IMR-90 (cell line): Measurements from ENCODE around the gene TXLNA. TPM values are rescaled to one million over a fixed set of nuclear protein-coding genes. Genes with fewer than 3 reads are reported as not detected.

Source experiments
- ATAC-seq: fragments of 200-7000 bp; cut with Tn5 transposase; 2 replicates; pipeline ENCODE4 v1.9.1; 2020; ENCODE audit warnings: low read depth, mild to moderate bottlenecking, moderate library complexity
- BruUV-seq: library from RNA; stranded (reverse); fragments of 400-500 nt; replicated peaks from 2 replicates; lab custom pipeline; 2021; lab: Mats Ljungman, UMichigan
- CTCF ChIA-PET: fragments of 300-600 bp; formaldehyde crosslinking; extraction: SDS; loops from one replicate; lab custom pipeline; 2021; ENCODE audit warnings: antibody characterized with exemption; lab: Yijun Ruan, JAX
- POLR2A ChIA-PET: fragments of 300-600 bp; sonication (Branson Sonifier 250); formaldehyde crosslinking; loops from one replicate; lab custom pipeline; 2022; ENCODE audit warnings: antibody characterized with exemption; ENCODE audit not compliant: unreplicated experiment; lab: Charles Lee
- DNase-seq: peaks from one replicate; pipeline ENCODE4 v3.0.0; 2013
- H2AFZ ChIP-seq: replicated peaks from 2 replicates; pipeline ENCODE3; 2013; ENCODE audit warnings: low read length, mild to moderate bottlenecking; ENCODE audit not compliant: poor library complexity
- H2AK5ac ChIP-seq: 2 replicates; pipeline ENCODE4 v1.6.1; 2013; ENCODE audit warnings: low read depth, low read length, inconsistent platforms
- H2AK9ac ChIP-seq: replicated peaks from 2 replicates; pipeline ENCODE3; 2013; ENCODE audit warnings: mild to moderate bottlenecking, low read depth, low read length, moderate library complexity; ENCODE audit not compliant: poor library complexity
- H2BK120ac ChIP-seq: 2 replicates; pipeline ENCODE4 v1.6.1; 2013; ENCODE audit warnings: low read depth, low read length, inconsistent platforms
- H2BK15ac ChIP-seq: 3 replicates; pipeline ENCODE4 v1.6.1; 2013; ENCODE audit warnings: low read depth, low read length, inconsistent platforms
- H2BK20ac ChIP-seq: 2 replicates; pipeline ENCODE4 v1.6.1; 2013; ENCODE audit warnings: low read depth, mild to moderate bottlenecking, inconsistent platforms, low read length, moderate library complexity
- H2BK5ac ChIP-seq: 2 replicates; pipeline ENCODE4 v1.6.1; 2013; ENCODE audit warnings: mild to moderate bottlenecking, low read depth, low read length, inconsistent platforms; ENCODE audit not compliant: poor library complexity, severe bottlenecking
- H3K14ac ChIP-seq: replicated peaks from 2 replicates; pipeline ENCODE4 v1.6.1; 2013; ENCODE audit warnings: low read depth, low read length, inconsistent platforms
- H3K18ac ChIP-seq: 2 replicates; pipeline ENCODE4 v1.6.1; 2013; ENCODE audit warnings: low read depth, low read length, control low read depth
- H3K23ac ChIP-seq: 2 replicates; pipeline ENCODE4 v1.6.1; 2013; ENCODE audit warnings: low read depth, low read length, inconsistent platforms
- H3K27ac ChIP-seq: 2 replicates; pipeline ENCODE4 v1.5.1; 2013; ENCODE audit warnings: mild to moderate bottlenecking, control low read depth, low read length; ENCODE audit not compliant: insufficient read depth
- H3K27me3 ChIP-seq: 2 replicates; pipeline ENCODE4 v1.6.1; 2013; ENCODE audit warnings: low read length; ENCODE audit not compliant: control insufficient read depth, insufficient read depth
- H3K36me3 ChIP-seq: 2 replicates; pipeline ENCODE4 v1.6.1; 2013; ENCODE audit warnings: low read length, mixed read lengths; ENCODE audit not compliant: control insufficient read depth, insufficient read depth
- H3K4ac ChIP-seq: 2 replicates; pipeline ENCODE4 v1.6.1; 2013; ENCODE audit warnings: low read depth, low read length, inconsistent platforms
- H3K4me1 ChIP-seq: 2 replicates; pipeline ENCODE4 v1.6.1; 2013; ENCODE audit warnings: low read length, mixed read lengths; ENCODE audit not compliant: control insufficient read depth, insufficient read depth
- H3K4me2 ChIP-seq: 2 replicates; pipeline ENCODE4 v1.6.1; 2013; ENCODE audit warnings: low read depth, mild to moderate bottlenecking, control low read depth, low read length, moderate library complexity
- H3K4me3 ChIP-seq: 2 replicates; pipeline ENCODE4 v1.5.1; 2013; ENCODE audit warnings: low read depth, mild to moderate bottlenecking, control low read depth, low read length, moderate library complexity; ENCODE audit not compliant: insufficient read depth
- H3K56ac ChIP-seq: 2 replicates; pipeline ENCODE4 v1.6.1; 2013; ENCODE audit warnings: low read length, inconsistent platforms; ENCODE audit not compliant: insufficient read depth; ENCODE audit errors: extremely low read depth
- H3K79me1 ChIP-seq, 2 experiments: 2 replicates each; pipeline ENCODE4 v1.6.1; 2013; ENCODE audit warnings: low read length in 2 of 2, inconsistent platforms in 1 of 2, low read depth in 1 of 2
- H3K9ac ChIP-seq: 2 replicates; pipeline ENCODE4 v1.6.1; 2013; ENCODE audit warnings: low read depth, low read length, control low read depth
- H3K9me1 ChIP-seq: 2 replicates; pipeline ENCODE4 v1.6.1; 2013; ENCODE audit warnings: low read length, inconsistent platforms; ENCODE audit not compliant: insufficient read depth
- H3K9me3 ChIP-seq: 2 replicates; pipeline ENCODE4 v1.6.1; 2013; ENCODE audit warnings: low read length; ENCODE audit not compliant: control insufficient read depth, insufficient read depth
- H4K20me1 ChIP-seq: 2 replicates; pipeline ENCODE4 v1.6.1; 2013; ENCODE audit warnings: low read length, inconsistent platforms; ENCODE audit not compliant: insufficient read depth
- H4K5ac ChIP-seq: 2 replicates; pipeline ENCODE4 v1.6.1; 2013; ENCODE audit warnings: mild to moderate bottlenecking, low read depth, low read length, control low read depth
- H4K8ac ChIP-seq, 2 experiments: 2 replicates each; pipeline ENCODE4 v1.6.1; 2013; ENCODE audit warnings: low read depth in 2 of 2, low read length in 2 of 2, control low read depth in 1 of 2, inconsistent platforms in 1 of 2
- H4K91ac ChIP-seq: 2 replicates; pipeline ENCODE4 v1.6.1; 2013; ENCODE audit warnings: low read depth, low read length, inconsistent platforms; ENCODE audit not compliant: insufficient read depth
- BHLHE40 ChIP-seq: fragments of 150-350 bp; IDR thresholded peaks from 2 replicates; pipeline ENCODE4 v1.6.1; 2016; ENCODE audit warnings: mild to moderate bottlenecking, low read depth, low read length
- CEBPB ChIP-seq: IDR thresholded peaks from 2 replicates; pipeline ENCODE4 v1.6.1; 2012; ENCODE audit warnings: low read depth, low read length, improper control_type of control experiment
- CHD1 ChIP-seq: IDR thresholded peaks from 2 replicates; pipeline ENCODE4 v1.6.1; 2012; ENCODE audit warnings: low read depth, low read length, improper control_type of control experiment
- ELK1 ChIP-seq: fragments of 150-350 bp; IDR thresholded peaks from 2 replicates; pipeline ENCODE4 v1.6.1; 2016; ENCODE audit warnings: low read depth, mild to moderate bottlenecking, low read length, moderate library complexity, borderline replicate concordance
- FOS ChIP-seq: fragments of 150-350 bp; IDR thresholded peaks from 2 replicates; pipeline ENCODE4 v1.6.1; 2016; ENCODE audit warnings: low read depth, low read length
- MAFK ChIP-seq: IDR thresholded peaks from 2 replicates; pipeline ENCODE4 v1.6.1; 2012; ENCODE audit warnings: low read depth, low read length, improper control_type of control experiment
- MAZ ChIP-seq: IDR thresholded peaks from 2 replicates; pipeline ENCODE4 v1.6.1; 2012; ENCODE audit warnings: low read depth, mild to moderate bottlenecking, low read length, improper control_type of control experiment, moderate library complexity, borderline replicate concordance
- MXI1 ChIP-seq: IDR thresholded peaks from 2 replicates; pipeline ENCODE4 v1.6.1; 2012; ENCODE audit warnings: low read depth, mild to moderate bottlenecking, low read length, moderate library complexity, borderline replicate concordance
- NFE2L2 ChIP-seq: fragments of 150-350 bp; IDR thresholded peaks from 2 replicates; pipeline ENCODE4 v1.6.1; 2016; ENCODE audit warnings: low read depth, mild to moderate bottlenecking, low read length
- POLR2A ChIP-seq: IDR thresholded peaks from 2 replicates; pipeline ENCODE4 v1.6.1; 2012; ENCODE audit warnings: mild to moderate bottlenecking, low read depth, low read length
- RAD21 ChIP-seq: IDR thresholded peaks from 2 replicates; pipeline ENCODE4 v1.6.1; 2012; ENCODE audit warnings: low read length, improper control_type of control experiment
- RCOR1 ChIP-seq: IDR thresholded peaks from 2 replicates; pipeline ENCODE4 v1.6.1; 2012; ENCODE audit warnings: mild to moderate bottlenecking, low read length, improper control_type of control experiment; ENCODE audit not compliant: insufficient replicate concordance
- RFX5 ChIP-seq: IDR thresholded peaks from 2 replicates; pipeline ENCODE4 v1.8.0; 2012; ENCODE audit warnings: low read depth, mild to moderate bottlenecking, low read length, moderate library complexity
- SMC3 ChIP-seq: fragments of 150-350 bp; IDR thresholded peaks from 2 replicates; pipeline ENCODE4 v1.6.1; 2016; ENCODE audit warnings: low read depth, mild to moderate bottlenecking, antibody characterized with exemption, low read length, moderate library complexity
- WGBS, 2 experiments: methylation state at CpG; one replicate each; pipeline versions ENCODE4 v1.1.5 to v1.1.7; 2013; ENCODE audit warnings: missing lambda C conversion rate in 2 of 2; ENCODE audit not compliant: insufficient read length in 1 of 2; ENCODE audit errors: extremely low coverage in 2 of 2; 5-methylcytosine and 5-hydroxymethylcytosine counted together
- dilution Hi-C: fragments of 300-500 bp; cut with HindIII; formaldehyde crosslinking; loops from one replicate; pipeline ENCODE4 v1.14.3; 2018; ENCODE audit warnings: low sequenced_read_pairs; ENCODE audit not compliant: unreplicated experiment
- in situ Hi-C: fragments of 300-500 bp; cut with MboI; formaldehyde crosslinking; loops from 3 replicates; pipeline ENCODE4 v1.14.3; 2019; ENCODE audit warnings: low sequenced_read_pairs, inconsistent platforms, mixed read lengths
- intact Hi-C: fragments of 100-400 bp; cut with micrococcal nuclease; formaldehyde crosslinking; loops from 2 replicates; pipeline ENCODE4 v1.10.0; 2022
- polyA plus RNA-seq, 3 experiments: library from polyadenylated mRNA; depleted of rRNA; stranded (reverse); fragments of >200 nt; gene quantifications; 2 replicates each; pipeline ENCODE4 v1.2.3, GENCODE V29; 2012; ENCODE audit warnings: low replicate concordance in 1 of 3
- total RNA-seq: library from RNA; depleted of rRNA; stranded (reverse); fragments of >200 nt; gene quantifications from 2 replicates; pipeline ENCODE4 v1.2.3, GENCODE V29; 2012
- TF ChIP-seq, protein P1 (sequence below): fragments of 150-350 bp; IDR thresholded peaks from 2 replicates; pipeline ENCODE4 v1.6.1; 2017; ENCODE audit warnings: mild to moderate bottlenecking, antibody characterized with exemption, low read length, low read depth
- TF ChIP-seq, protein P2 (sequence below): conservative IDR thresholded peaks from 2 replicates; pipeline ENCODE4 v1.5.1; 2012; ENCODE audit warnings: mild to moderate bottlenecking, low read depth, low read length, improper control_type of control experiment

Gene TXLNA
- total and polyA plus RNA-seq, 2 of the 4 experiments (the other 2 are of a cell fraction), result 47.6 to 102 TPM

DNA sequence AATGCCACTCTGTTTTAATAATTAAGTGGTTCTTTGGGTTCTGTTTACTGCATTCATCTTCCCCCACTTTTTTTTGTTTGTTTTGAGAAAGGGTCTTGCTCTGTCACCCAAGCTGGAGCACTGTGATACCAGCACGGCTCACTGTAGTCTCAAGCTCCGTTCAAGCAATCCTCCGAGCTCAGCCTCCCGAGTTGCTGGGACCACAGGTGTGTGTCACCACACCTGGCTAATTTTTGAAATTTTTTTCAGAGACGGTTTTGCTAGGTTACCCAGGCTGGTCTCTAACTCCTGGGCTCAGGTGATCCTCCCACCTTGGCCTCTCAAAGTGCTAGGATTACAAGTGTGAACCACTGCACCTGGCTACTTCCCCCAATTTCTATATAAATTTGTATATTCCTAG lies 42.4 kb upstream of the TXLNA start:
- no peak overlapping the region for H2BK5ac ChIP-seq
- no peak overlapping the region for H3K4me2 ChIP-seq
- H4K8ac ChIP-seq, result no peak overlapping the region
- BruUV-seq, result no TSS peak
- no peak overlapping the region for H2AK5ac ChIP-seq
- H3K9ac ChIP-seq, result no peak overlapping the region
- no peak overlapping the region for H3K4me3 ChIP-seq
- no peak overlapping the region for H4K91ac ChIP-seq
- no peak overlapping the region for H3K56ac ChIP-seq
- no peak overlapping the region for H2BK15ac ChIP-seq
- TF ChIP-seq MAFK, result no peak
- no peak for TF ChIP-seq MAZ
- TF ChIP-seq FOS, result no peak
- TF ChIP-seq ELK1, result no peak
- no peak for TF ChIP-seq NFE2L2
- TF ChIP-seq RAD21, result no peak
- TF ChIP-seq BHLHE40, result no peak
- TF ChIP-seq CEBPB, result no peak
- TF ChIP-seq RCOR1, result no peak
- TF ChIP-seq RFX5, result no peak
- no peak for TF ChIP-seq POLR2A
- TF ChIP-seq MXI1, result no peak
- TF ChIP-seq CHD1, result no peak
- TF ChIP-seq SMC3, result no peak
- TF ChIP-seq, protein P1, sequence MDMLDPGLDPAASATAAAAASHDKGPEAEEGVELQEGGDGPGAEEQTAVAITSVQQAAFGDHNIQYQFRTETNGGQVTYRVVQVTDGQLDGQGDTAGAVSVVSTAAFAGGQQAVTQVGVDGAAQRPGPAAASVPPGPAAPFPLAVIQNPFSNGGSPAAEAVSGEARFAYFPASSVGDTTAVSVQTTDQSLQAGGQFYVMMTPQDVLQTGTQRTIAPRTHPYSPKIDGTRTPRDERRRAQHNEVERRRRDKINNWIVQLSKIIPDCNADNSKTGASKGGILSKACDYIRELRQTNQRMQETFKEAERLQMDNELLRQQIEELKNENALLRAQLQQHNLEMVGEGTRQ, result no peak
- TF ChIP-seq, protein P2, sequence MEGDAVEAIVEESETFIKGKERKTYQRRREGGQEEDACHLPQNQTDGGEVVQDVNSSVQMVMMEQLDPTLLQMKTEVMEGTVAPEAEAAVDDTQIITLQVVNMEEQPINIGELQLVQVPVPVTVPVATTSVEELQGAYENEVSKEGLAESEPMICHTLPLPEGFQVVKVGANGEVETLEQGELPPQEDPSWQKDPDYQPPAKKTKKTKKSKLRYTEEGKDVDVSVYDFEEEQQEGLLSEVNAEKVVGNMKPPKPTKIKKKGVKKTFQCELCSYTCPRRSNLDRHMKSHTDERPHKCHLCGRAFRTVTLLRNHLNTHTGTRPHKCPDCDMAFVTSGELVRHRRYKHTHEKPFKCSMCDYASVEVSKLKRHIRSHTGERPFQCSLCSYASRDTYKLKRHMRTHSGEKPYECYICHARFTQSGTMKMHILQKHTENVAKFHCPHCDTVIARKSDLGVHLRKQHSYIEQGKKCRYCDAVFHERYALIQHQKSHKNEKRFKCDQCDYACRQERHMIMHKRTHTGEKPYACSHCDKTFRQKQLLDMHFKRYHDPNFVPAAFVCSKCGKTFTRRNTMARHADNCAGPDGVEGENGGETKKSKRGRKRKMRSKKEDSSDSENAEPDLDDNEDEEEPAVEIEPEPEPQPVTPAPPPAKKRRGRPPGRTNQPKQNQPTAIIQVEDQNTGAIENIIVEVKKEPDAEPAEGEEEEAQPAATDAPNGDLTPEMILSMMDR, result no peak
- H3K9me1 ChIP-seq, result peaks cover 13% of the 10 kb centered on the region
- in situ Hi-C loops, result no loop called here
- H3K9me3 ChIP-seq, result no peaks in the 10 kb centered on the region
- H4K20me1 ChIP-seq, result peaks cover 39% of the 10 kb centered on the region
- peaks cover 22 to 82% of the 10 kb centered on the region in 2 experiments for H3K79me1 ChIP-seq
- 98% methylated on average over 5 of the region's 5 CpGs; no CpG with 5 or more reads in 1 of the 2 experiments for WGBS, 2 experiments
- no peak overlapping the region for H4K5ac ChIP-seq
- DNase-seq, result no peak
- intact Hi-C loops, result no loop called here
- ChIA-PET CTCF (no interaction called here), POLR2A (no interaction called here)
- no peak for ATAC-seq
- no peak overlapping the region for H2BK20ac ChIP-seq
- peaks cover 12% of the 10 kb centered on the region for H3K4me1 ChIP-seq
- H3K18ac ChIP-seq, result no peak overlapping the region
- no peak overlapping the region for H2AK9ac ChIP-seq
- no peak overlapping the region for H3K27ac ChIP-seq
- H2AFZ ChIP-seq, result no peak overlapping the region
- no peak overlapping the region for H3K14ac ChIP-seq
- no peaks in the 10 kb centered on the region for H3K36me3 ChIP-seq
- H3K23ac ChIP-seq, result no peak overlapping the region
- H3K4ac ChIP-seq, result no peak overlapping the region
- H3K27me3 ChIP-seq, result no peaks in the 10 kb centered on the region
- dilution Hi-C loops, result no loop called here
- no peak overlapping the region for H2BK120ac ChIP-seq
